Adipose tissue (tissue), 3 donors: ENCODE results near the gene RIMS1. TPM values are rescaled to one million over a fixed set of nuclear protein-coding genes. Genes with fewer than 3 reads are reported as not detected.

Experiments used
- H3K27ac ChIP-seq: one replicate; pipeline ENCODE4 v1.5.1; 2013; ENCODE audit warnings: low read depth, low read length
- WGBS, 3 donors: extraction: QIAGEN DNeasy Blood & Tissue Kit; methylation state at CpG; one replicate each; pipeline ENCODE4 v1.1.7; 2013; 5-methylcytosine and 5-hydroxymethylcytosine counted together
- polyA plus RNA-seq, 3 donors: library from polyadenylated mRNA; stranded (reverse); fragments of 200-250 nt; gene quantifications; one replicate each; pipeline ENCODE4 v1.2.3, GENCODE V29; 2013
- donor health status: healthy with polysubstance abuse.
- donor health status: Bipolar disorder and iron deficiency.
- donor health status: healthy.

RIMS1 gene
- polyA plus RNA-seq, 3 donors = 0.10 to 0.22 (median 0.15) TPM

- 52 to 72% (median 59%) methylated on average over 7 of the region's 7 CpGs for WGBS, 3 donors
- no peak overlapping the region for H3K27ac ChIP-seq
These were observed 178.1 kb downstream of the RIMS1 start for GRCh38 chr6:72064399-72064975.

GRCh38 chr6:72078096-72078495 is 191.7 kb downstream of the RIMS1 start:
- H3K27ac ChIP-seq = no peak overlapping the region
- WGBS, 3 donors = 85 to 96% (median 89%) methylated on average over 1 of the region's 1 CpG

DNA sequence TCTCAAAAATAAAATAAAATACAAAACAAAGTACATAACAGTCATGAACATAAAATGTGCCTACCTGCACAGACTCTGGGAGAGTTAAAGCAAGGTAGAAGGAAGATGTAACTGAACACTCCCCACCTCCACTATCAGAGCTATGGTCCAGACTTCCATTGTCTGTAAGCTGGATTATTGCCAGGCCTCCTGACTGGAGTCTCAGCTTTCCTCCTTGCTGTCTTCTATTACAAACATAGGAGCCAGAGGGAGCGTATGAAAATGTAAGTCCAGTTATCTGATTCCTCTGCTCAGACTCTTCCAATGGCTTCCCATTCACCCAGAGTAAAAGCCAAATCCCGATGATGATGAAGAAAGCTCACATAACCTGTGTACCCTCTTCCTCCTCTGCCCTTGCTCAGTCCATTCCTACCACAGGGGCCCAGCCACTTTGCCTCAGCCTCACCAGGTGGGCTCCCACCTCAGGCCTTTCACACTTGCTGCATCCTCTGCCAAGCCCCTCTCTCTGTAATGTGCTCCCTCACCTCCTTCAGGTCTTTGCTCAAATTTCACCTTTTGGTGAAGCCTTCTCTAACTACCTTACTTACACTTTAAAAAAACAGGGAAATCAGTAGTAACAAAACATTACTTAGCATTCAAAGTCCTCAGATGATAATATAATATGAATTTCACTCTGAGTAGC is 194.1 kb downstream of the RIMS1 start:
- WGBS, 3 donors = 69 to 73% (median 73%) methylated on average over 2 of the region's 2 CpGs
- no peak overlapping the region for H3K27ac ChIP-seq

GRCh38 chr6:72081871-72082270 is 195.5 kb downstream of the RIMS1 start:
- no peak overlapping the region for H3K27ac ChIP-seq

DNA sequence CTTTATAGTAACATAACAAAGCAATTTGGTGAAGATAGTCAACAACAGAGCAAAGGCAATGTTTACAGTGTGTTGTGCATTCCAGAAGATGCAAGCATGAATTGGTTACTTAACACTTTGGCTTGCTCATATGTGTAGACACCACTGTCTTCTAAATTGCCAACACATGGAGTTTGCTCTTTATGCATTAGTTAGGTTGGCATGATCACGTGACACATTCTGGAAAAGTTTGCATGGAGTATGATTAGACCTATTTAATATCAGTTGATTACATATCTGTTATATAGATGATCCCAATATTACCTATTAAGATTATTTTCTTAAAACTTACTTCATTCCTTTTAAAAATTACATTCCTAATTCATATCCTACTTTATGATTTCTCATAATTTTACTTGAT is 197.6 kb downstream of the RIMS1 start:
- no peak overlapping the region for H3K27ac ChIP-seq
- WGBS, 3 donors = 43 to 81% (median 70%) methylated on average over 1 of the region's 1 CpG

- no peak overlapping the region for H3K27ac ChIP-seq
- 3 to 4% (median 3%) methylated on average over 1 of the region's 1 CpG for WGBS, 3 donors
These were observed 198.7 kb downstream of the RIMS1 start for GRCh38 chr6:72084992-72085569.

DNA sequence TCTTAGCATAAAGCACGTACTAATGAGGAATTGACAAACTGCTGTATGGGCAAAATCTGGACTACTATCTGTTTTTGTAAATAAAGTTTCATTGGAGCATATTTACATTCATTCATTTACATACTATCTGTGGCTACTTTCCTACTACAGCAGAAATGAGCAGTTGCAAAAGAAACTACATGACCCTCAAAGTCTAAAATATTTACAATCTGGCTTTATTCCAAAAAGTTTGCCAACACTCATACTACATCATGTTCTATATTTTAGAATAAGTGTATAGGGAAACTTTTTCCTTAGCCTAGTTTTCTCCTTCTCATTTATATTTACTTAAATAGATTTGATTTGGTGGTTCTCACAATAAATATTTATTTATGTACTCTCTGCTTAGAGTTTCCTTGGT is 208.2 kb downstream of the RIMS1 start:
- 61 to 74% (median 70%) methylated on average over 1 of the region's 1 CpG for WGBS, 3 donors

GRCh38 chr6:72102561-72102960 is 216.2 kb downstream of the RIMS1 start:
- H3K27ac ChIP-seq = no peak overlapping the region

More for the DNA sequence above, 208.2 kb downstream of the RIMS1 start:
- no peak overlapping the region for H3K27ac ChIP-seq

DNA sequence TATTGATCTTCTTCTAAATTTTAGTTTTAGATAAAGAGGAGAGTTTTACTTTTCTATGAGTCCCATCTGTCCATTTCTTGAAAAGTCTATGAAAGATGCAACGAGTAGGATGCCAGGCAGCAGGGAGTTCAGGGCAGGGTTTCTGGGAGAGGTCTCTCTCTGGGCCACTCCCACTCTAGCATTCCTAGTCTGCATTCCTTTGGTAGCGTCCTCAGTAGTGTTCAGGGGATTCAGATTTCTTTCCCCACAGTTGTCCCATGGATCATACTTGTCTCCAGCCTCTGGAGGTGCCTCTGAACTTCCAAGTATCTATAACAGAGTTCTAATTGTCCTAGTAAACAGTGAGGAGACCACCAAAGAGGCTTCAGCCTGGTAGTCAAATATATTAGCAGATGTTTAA is 225.3 kb downstream of the RIMS1 start:
- no peak overlapping the region for H3K27ac ChIP-seq
- 36 to 52% (median 42%) methylated on average over 2 of the region's 2 CpGs for WGBS, 3 donors

GRCh38 chr6:72130327-72130726 is 244.0 kb downstream of the RIMS1 start:
- WGBS, 3 donors = 78 to 87% (median 80%) methylated on average over 2 of the region's 2 CpGs
- no peak overlapping the region for H3K27ac ChIP-seq

DNA sequence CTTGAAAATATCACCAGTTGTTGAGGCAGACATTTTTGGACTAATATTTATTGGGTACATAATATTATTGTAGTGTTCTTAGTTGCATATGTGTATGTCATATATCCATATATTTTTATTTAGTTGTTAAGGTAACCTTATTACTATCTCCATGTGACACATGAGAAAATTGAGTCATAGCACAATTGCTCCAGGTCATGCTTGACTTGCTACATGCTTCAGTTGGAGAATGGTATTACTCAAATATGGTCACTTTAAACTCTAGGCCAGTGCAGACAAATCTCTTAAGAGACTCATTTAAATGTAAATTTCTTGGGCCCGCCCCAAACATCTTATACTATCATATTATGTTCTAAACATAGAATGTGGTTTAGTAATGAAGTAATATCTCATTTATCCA is 246.1 kb downstream of the RIMS1 start:
- WGBS, 3 donors = 83 to 97% (median 87%) methylated on average over 1 of the region's 1 CpG
- H3K27ac ChIP-seq = no peak overlapping the region

DNA sequence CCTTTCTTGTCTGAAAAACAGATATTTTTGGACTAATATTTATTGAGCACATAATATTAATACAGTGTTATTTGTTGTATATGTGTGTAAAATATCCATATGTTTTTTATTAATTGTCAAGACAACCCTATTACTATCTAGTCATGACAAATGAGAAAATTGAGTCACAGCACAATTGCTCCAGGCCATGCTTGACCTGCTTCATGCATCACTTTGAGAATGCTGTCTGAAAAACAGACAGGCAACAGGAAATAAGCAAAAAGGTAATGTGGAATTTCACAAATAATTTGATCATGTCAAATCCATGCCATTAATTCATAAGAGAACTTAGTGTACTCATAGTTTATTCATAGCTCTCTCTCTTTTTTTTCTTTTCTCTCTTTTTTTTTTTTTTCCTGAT is 246.5 kb downstream of the RIMS1 start:
- H3K27ac ChIP-seq = no peak overlapping the region

- H3K27ac ChIP-seq = no peak overlapping the region
- 42 to 85% (median 84%) methylated on average over 1 of the region's 1 CpG for WGBS, 3 donors
These were observed 247.0 kb downstream of the RIMS1 start for GRCh38 chr6:72133324-72133723.

DNA sequence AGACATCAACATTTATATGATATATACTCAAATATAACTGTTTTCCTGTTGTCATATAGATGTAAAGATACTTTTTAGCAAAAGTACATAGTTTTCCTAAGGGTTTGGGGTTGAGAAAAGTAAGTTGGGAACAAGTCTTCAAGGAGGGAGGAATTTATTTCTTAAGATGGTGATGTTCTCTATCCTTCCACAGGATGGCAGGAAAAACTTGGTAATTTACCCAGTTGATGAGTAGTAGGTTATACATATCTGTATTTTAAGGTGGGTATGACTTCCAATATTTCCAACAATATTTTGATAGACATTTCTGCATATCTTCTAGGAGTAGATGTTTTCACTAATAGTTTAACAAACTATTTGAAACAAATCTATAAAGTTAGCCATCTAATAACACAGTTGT is 254.4 kb downstream of the RIMS1 start:
- H3K27ac ChIP-seq = no peak overlapping the region

DNA sequence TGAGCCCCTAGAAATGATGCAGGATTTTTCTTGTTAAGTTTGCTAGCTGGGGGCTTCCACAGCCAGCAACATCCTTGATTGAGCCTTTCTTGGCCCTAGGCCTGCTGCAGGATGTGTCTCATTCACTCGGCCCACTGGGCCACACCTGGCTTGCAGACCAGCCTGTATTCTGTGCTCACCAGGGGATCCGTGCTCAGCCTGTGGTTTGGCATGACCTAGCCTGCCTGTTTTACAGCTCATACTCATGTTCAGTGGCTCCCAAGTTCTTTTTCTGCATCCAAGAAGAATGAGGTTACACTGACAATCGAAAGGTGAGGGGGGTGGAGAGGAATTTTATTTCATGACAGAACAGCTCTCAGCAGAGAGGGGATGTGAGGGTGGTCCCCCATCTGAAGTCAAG is 263.4 kb downstream of the RIMS1 start:
- no peak overlapping the region for H3K27ac ChIP-seq
- 67 to 76% (median 70%) methylated on average over 3 of the region's 3 CpGs for WGBS, 3 donors

GRCh38 chr6:72151742-72152141 is 265.4 kb downstream of the RIMS1 start:
- WGBS, 3 donors = 43 to 74% (median 58%) methylated on average over 2 of the region's 2 CpGs
- H3K27ac ChIP-seq = no peak overlapping the region

- 35 to 61% (median 57%) methylated on average over 2 of the region's 2 CpGs for WGBS, 3 donors
- H3K27ac ChIP-seq = no peak overlapping the region
These were observed 289.6 kb downstream of the RIMS1 start for GRCh38 chr6:72175916-72176315.

GRCh38 chr6:72182337-72183246 is 296.2 kb downstream of the RIMS1 start:
- H3K27ac ChIP-seq = no peak overlapping the region
- WGBS, 3 donors = 2 to 7% (median 4%) methylated on average over 96 to 100 of the region's 100 CpGs

DNA sequence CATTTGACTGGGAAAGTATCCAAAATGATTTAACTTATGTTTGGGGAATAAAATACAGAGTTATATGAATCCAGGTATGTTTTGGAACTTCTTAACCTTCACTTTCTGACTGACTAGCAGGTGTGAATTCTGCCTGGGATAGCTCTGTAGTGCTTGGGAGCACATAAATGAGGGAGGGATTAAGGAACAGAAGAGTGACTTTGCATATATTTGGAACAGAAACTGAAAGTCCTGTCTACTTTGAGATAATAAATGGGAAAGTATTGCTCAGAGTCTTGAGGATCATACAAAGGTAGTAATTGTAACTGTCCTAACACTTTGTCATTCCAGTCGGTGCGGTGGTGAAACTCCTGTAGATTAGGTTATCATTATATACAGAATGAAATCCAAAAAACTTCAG is 317.6 kb downstream of the RIMS1 start:
- WGBS, 3 donors = 36 to 66% (median 66%) methylated on average over 2 of the region's 2 CpGs

More for the DNA sequence above, 317.6 kb downstream of the RIMS1 start:
- no peak overlapping the region for H3K27ac ChIP-seq
